ENCODE data around the gene LCN6.

Gene LCN6

DNA sequence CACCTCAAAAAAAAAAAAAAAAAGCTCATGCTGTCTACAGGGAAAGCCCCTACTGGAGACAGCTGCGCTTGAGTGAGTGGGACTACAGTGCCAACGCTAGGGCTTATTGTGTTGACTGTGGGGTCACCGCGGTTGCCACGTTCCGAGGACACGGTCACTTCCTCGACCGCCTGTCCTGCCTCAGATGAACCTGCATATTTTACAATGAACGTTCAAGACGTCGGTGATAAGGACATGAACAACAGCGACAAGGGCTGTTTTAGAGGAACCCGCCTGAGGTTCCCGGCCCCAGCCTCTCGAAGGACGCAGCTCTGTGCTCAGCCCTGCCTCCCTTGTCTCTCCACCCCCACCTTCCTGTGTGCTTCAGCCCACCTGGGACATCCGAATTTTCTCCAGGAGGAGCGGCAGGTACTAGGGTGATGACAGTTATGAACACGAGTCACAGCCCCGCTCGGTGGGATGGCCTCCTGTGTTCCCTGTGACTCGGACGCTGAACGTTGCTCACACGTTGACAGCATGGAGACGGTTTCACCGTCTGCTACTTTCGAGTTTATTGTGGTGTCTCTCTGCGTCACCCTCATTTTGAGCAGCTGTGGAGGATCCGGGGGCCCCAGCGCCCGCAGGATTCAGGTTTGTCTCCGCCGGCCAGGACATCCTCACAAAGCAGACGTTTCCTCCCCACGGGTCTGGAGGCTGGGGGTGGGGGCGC, 47.2 kb downstream of the LCN6 start:
- H3K4me3 Mint-ChIP-seq = peak overlapping the region; percentile 86
- no peaks in the 10 kb centered on the region for H3K9me3 Mint-ChIP-seq
- peaks cover 17% of the 10 kb centered on the region for H3K4me1 Mint-ChIP-seq (ENCODE audit: low read depth)
- peaks cover 11% of the 10 kb centered on the region for H3K27me3 Mint-ChIP-seq (ENCODE audit: low read depth)
- peak; percentile 79 for DNase-seq (ENCODE audit: low spot score)
- H3K36me3 Mint-ChIP-seq (ENCODE audit: low read depth) = no peaks in the 10 kb centered on the region
- H3K27ac Mint-ChIP-seq = peak overlapping the region; percentile 91

DNA sequence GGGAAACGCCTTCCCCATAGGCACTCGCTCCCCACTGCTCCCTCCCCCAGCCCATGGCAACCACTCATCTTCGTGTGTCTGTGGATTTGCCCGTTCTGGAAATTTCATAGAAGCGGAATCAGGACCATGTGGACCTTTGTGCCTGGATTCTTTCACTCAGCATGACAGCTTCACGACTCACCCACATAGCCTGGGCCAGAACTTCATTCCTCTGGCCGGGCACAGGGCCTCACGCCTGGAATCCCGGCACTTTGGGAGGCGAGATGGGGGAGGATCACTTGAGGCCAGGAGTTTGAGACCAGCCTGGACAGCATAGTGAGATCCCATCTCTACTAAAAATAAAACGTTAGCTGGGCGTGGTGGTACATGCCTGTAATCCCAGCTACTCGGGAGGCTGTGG, 48.0 kb downstream of the LCN6 start:
- H3K27ac Mint-ChIP-seq = no peak overlapping the region
- no peak for DNase-seq (ENCODE audit: low spot score)
- no peaks in the 10 kb centered on the region for H3K36me3 Mint-ChIP-seq (ENCODE audit: low read depth)
- H3K9me3 Mint-ChIP-seq = no peaks in the 10 kb centered on the region
- peaks cover 9% of the 10 kb centered on the region for H3K27me3 Mint-ChIP-seq (ENCODE audit: low read depth)
- peaks cover 17% of the 10 kb centered on the region for H3K4me1 Mint-ChIP-seq (ENCODE audit: low read depth)
- peak overlapping the region; percentile 86 for H3K4me3 Mint-ChIP-seq

DNA sequence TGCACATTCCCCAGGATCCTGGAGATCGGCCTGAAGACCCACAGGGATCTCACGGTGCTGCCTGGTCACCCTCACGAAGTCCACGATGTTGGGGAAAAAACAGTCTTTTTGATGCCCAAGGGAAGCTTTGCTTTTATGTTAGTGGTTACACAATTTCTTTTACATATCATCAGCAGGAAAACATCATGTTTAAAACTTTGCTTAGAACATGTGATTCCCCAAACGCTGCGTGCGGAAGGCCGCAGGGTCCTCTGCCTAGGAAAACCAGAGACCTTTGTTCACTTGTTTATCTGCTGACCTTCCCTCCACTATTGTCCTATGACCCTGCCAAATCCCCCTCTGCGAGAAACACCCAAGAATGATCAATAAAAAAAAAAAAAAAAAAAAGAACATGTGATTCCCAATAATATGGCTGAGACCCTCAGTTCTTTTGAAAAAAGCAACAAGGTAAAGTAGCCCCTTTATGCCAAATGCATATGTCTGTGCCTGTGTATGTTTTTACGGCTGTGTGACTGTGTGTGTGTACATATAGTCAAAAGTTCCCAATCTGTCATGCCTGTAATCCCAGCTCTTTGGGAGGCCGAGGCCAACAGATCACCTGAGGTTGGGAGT, 49.6 kb downstream of the LCN6 start:
- no peak for DNase-seq (ENCODE audit: low spot score)
- Mint-ChIP-seq H3K4me3 (no peak overlapping the region), H3K9me3 (no peaks in the 10 kb centered on the region), H3K27me3 (ENCODE audit: low read depth) (peaks cover 8% of the 10 kb centered on the region), H3K36me3 (ENCODE audit: low read depth) (no peaks in the 10 kb centered on the region), H3K27ac (no peak overlapping the region), H3K4me1 (ENCODE audit: low read depth) (peaks cover 17% of the 10 kb centered on the region)

DNA sequence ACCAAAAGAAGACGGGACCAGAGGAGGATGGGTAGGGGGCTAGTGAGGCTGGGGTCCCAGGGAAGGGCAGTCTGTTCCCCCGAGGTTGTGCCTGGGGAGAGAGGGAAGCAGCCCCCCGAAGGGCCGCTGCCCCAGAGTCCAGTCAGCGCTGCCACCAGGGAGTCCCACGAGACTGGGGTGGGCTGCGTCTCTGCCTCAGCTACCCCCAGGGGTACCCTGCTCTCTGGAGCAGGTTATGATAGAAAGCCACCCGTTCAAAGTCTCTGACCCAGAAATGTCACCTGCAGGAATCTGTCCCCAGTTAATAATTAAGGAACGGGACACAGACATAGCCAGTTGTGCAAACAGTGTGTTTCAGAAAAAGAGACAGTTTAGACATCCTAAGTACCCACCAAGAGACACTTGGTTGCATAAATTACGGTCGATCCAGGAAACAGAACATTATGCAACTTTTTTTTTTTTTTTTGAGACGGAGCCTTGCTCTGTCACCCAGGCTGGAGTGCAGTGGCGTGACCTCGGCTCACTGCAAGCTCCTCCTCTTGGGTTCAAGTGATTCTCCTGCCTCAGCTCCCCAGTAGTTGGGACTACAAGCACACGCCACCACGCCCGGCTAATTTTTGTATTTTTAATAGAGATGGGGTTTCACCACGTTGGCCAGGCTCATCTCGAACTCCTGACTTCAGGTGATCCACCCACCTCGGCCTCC, 50.4 kb downstream of the LCN6 start:
- no peak overlapping the region for H3K4me3 Mint-ChIP-seq
- H3K9me3 Mint-ChIP-seq = no peaks in the 10 kb centered on the region
- no peak overlapping the region for H3K27ac Mint-ChIP-seq
- DNase-seq (ENCODE audit: low spot score) = no peak
- peaks cover 8% of the 10 kb centered on the region for H3K27me3 Mint-ChIP-seq (ENCODE audit: low read depth)
- H3K4me1 Mint-ChIP-seq (ENCODE audit: low read depth) = peaks cover 14% of the 10 kb centered on the region
- no peaks in the 10 kb centered on the region for H3K36me3 Mint-ChIP-seq (ENCODE audit: low read depth)

DNA sequence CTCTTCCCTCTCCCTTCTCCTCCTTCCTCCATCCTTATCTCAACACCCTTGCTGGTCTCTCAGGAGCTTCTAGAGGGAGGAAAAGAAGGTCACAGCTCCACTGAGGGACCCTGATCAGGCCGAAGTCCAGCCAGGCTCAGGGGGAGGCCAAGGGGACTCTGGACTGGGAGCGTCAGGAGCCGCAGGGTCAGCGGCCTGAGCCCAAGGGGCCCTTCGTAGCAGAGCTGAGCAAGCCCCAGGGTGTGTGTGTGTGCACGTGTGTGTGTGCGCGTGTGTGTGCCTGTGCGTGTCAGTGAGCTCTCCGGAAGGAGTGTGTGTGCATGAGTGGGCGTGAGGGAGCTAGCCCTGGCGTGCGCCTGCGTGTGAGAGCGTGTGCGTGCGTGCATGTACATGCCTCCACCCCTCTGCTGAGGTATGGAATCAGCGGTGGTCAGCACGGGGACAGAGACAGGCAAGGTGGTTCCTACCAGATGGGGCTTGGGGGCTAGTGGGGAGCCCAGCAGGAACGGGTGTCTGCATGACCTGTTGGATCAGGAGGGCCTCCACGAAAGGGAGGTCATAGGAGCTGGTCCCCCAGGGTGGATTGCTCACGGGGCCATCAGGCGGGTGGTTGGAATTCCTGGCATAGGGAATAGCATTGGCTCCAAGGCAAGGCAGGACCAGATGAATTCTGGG, 51.0 kb downstream of the LCN6 start:
- no peak for DNase-seq (ENCODE audit: low spot score)
- Mint-ChIP-seq H3K9me3 (no peaks in the 10 kb centered on the region), H3K4me1 (ENCODE audit: low read depth) (peaks cover 14% of the 10 kb centered on the region), H3K27me3 (ENCODE audit: low read depth) (peaks cover 8% of the 10 kb centered on the region), H3K27ac (peak overlapping the region; percentile 52), H3K36me3 (ENCODE audit: low read depth) (no peaks in the 10 kb centered on the region), H3K4me3 (no peak overlapping the region)

DNA sequence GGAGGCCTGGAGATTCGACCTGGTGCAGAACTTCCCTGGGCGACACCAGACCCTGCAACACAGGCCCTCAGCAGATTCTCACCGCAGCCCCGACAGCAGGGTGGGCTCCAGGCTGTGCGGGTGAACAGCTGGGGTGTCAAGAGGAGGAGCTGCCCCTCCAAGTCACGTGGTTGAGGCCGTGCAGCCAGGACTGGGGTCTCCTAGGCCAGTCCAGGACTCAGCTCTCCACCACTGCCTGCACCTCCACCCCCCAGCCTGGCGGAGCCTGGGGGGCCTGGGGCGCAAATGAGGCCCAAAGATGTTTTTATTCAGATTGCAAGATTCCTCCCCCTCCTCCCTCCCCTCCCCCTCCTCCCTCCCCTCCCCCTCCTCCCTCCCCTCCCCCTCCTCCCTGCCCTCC, 51.8 kb downstream of the LCN6 start:
- H3K36me3 Mint-ChIP-seq (ENCODE audit: low read depth) = no peaks in the 10 kb centered on the region
- DNase-seq (ENCODE audit: low spot score) = no peak
- H3K27me3 Mint-ChIP-seq (ENCODE audit: low read depth) = peaks cover 8% of the 10 kb centered on the region
- peaks cover 11% of the 10 kb centered on the region for H3K4me1 Mint-ChIP-seq (ENCODE audit: low read depth)
- no peak overlapping the region for H3K27ac Mint-ChIP-seq
- no peak overlapping the region for H3K4me3 Mint-ChIP-seq
- no peaks in the 10 kb centered on the region for H3K9me3 Mint-ChIP-seq

DNA sequence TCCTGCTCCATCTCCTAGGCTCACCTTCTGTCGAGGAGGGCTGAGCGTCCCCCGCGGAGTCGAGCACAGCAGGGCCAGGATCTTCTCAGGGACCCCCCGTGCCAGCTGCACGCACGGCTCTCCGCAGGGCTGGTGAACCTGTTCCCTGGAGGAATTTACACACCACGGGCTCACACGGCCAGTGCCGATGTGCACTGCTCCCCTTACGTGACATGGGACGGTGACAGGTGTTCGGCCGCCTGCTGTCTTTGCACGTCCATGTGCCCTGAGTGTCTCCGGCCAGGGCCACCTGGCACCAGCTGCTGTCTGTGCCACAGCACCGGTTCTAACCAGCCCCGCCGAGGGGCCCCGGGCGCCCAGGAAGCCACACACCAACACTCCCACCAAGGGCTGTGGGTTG, 52.4 kb downstream of the LCN6 start:
- DNase-seq (ENCODE audit: low spot score) = no peak
- no peak overlapping the region for H3K4me3 Mint-ChIP-seq
- peaks cover 8% of the 10 kb centered on the region for H3K27me3 Mint-ChIP-seq (ENCODE audit: low read depth)
- H3K9me3 Mint-ChIP-seq = no peaks in the 10 kb centered on the region
- H3K27ac Mint-ChIP-seq = no peak overlapping the region
- peaks cover 6% of the 10 kb centered on the region for H3K4me1 Mint-ChIP-seq (ENCODE audit: low read depth)
- no peaks in the 10 kb centered on the region for H3K36me3 Mint-ChIP-seq (ENCODE audit: low read depth)

DNA sequence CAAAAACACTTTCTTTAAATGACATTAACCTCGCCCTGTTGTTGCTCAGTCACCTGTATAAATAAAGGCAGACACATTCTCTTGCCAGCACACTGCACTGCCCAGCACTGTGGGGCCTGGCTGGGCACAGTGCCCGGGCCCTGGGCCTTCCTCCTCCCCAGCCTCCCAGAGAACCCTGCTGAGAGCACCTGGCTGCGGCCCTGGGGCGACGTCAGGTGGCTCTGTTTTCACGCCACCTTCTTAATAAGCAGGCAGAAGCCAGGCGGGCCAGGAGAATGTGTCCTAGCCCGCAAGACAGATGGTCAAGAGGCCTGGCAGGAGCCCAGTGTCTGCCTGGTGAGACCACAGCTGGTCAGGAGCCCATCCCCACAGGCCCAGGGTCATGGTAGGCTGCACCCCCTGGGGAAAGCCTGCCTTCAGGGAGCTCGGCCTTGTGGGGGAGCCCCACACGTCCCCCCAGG, 52.9 kb downstream of the LCN6 start:
- Mint-ChIP-seq H3K9me3 (no peaks in the 10 kb centered on the region), H3K4me1 (ENCODE audit: low read depth) (peaks cover 4% of the 10 kb centered on the region), H3K27me3 (ENCODE audit: low read depth) (peaks cover 8% of the 10 kb centered on the region), H3K4me3 (no peak overlapping the region), H3K27ac (no peak overlapping the region), H3K36me3 (ENCODE audit: low read depth) (no peaks in the 10 kb centered on the region)
- DNase-seq (ENCODE audit: low spot score) = no peak

DNA sequence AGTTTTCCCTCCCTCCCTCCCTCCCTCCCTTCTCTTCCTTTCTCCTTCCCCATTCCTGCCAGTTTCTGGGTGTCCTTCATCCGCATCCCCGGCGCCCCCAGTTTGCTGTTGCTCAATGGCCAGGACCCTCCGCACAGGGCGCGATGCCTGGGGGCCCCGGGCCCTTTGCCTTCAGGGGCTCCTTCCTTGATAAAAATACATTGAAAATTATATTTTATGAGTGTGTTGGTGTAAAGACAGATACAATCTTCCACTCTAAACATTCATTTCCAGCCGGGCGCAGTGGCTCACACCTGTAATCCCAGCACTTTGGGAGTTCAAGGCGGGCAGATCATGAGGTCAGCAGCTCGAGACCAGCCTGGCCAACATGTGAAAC, 53.5 kb downstream of the LCN6 start:
- Mint-ChIP-seq H3K4me3 (no peak overlapping the region), H3K36me3 (ENCODE audit: low read depth) (no peaks in the 10 kb centered on the region), H3K27me3 (ENCODE audit: low read depth) (peaks cover 8% of the 10 kb centered on the region), H3K9me3 (no peaks in the 10 kb centered on the region), H3K4me1 (ENCODE audit: low read depth) (no peaks in the 10 kb centered on the region), H3K27ac (no peak overlapping the region)
- DNase-seq (ENCODE audit: low spot score) = no peak

DNA sequence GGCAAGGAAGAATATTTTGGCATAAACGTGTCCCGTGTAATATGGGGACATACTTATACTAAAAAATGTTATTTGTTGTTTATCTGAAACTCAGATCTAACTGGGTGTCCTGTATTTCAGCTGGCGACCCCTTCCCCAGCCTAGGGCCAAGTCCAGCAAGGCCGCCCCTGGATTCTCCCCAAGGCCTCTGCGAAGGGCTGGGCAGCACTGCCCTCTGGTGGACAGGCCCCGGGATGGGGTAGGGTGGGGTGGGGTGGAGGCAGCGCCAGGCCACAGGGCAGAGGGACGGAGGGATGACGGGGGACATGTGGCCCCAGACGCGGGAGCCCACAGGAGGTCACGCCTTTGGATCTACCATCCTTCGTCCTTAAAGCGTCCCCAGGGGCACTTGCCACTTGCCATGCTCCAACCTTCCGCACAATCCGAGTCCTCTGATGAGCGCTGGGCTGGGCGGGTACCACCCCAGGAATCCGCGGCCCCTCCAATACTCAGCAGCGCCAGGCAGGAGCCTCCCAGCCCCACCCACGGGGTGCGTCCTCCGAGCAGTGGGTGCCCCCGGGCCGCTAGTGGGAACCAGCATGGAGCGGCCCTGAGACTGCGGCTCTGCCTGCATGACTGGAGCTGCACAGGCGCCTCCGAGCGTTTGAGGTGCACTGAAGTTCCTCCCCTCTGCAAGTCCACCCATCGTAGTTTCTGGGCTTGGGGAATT, 54.0 kb downstream of the LCN6 start:
- Mint-ChIP-seq H3K4me3 (no peak overlapping the region), H3K27ac (no peak overlapping the region), H3K4me1 (ENCODE audit: low read depth) (no peaks in the 10 kb centered on the region), H3K36me3 (ENCODE audit: low read depth) (no peaks in the 10 kb centered on the region), H3K27me3 (ENCODE audit: low read depth) (peaks cover 8% of the 10 kb centered on the region), H3K9me3 (no peaks in the 10 kb centered on the region)
- peak; percentile 15 for DNase-seq (ENCODE audit: low spot score)
